MM.1S (cell line): Measurements from ENCODE around the gene SPRTN.
"Not testable (repeated sequence)": the region's sequence is repeated elsewhere in the genome, so short reads cannot be mapped to it uniquely, and the experiment has no call there.

ENCODE experiments used
- DNase-seq: peaks from one replicate; pipeline ENCODE4 v3.0.0-alpha.2; 2015
- H2AFZ ChIP-seq: fragments of 300-600 bp; sonication (generic); 2 replicates; pipeline ENCODE4 v1.6.0; 2016; ENCODE audit warnings: antibody characterized with exemption, low read length
- H3F3A ChIP-seq: fragments of 300-600 bp; sonication (generic); 2 replicates; pipeline ENCODE4 v1.6.1; 2016; ENCODE audit warnings: mild to moderate bottlenecking, antibody characterized with exemption, low read length, moderate library complexity, mixed read lengths; ENCODE audit not compliant: insufficient read depth
- H3K27ac ChIP-seq: fragments of 300-600 bp; sonication (generic); 2 replicates; pipeline ENCODE4 v1.5.1; 2016; ENCODE audit warnings: mild to moderate bottlenecking, low read length
- H3K27me3 ChIP-seq: fragments of 300-600 bp; sonication (generic); replicated peaks from 2 replicates; pipeline ENCODE4 v1.6.0; 2016; ENCODE audit warnings: low read length; ENCODE audit not compliant: insufficient read depth
- H3K36me3 ChIP-seq: fragments of 300-600 bp; sonication (generic); replicated peaks from 2 replicates; pipeline ENCODE4 v1.6.1; 2016; ENCODE audit warnings: mild to moderate bottlenecking, low read length, mixed read lengths; ENCODE audit not compliant: insufficient read depth
- H3K4me1 ChIP-seq: fragments of 300-600 bp; sonication (generic); 2 replicates; pipeline ENCODE4 v1.6.1; 2016; ENCODE audit warnings: low read length, mixed read lengths
- H3K4me2 ChIP-seq: fragments of 300-600 bp; sonication (generic); 2 replicates; pipeline ENCODE4 v1.6.0; 2016; ENCODE audit warnings: low read depth, low read length
- H3K4me3 ChIP-seq: fragments of 300-600 bp; sonication (generic); 2 replicates; pipeline ENCODE4 v1.5.1; 2016; ENCODE audit warnings: low read length, mixed read lengths
- H3K79me2 ChIP-seq: fragments of 300-600 bp; sonication (generic); 2 replicates; pipeline ENCODE4 v1.6.1; 2016; ENCODE audit warnings: mixed run types, low read length, mixed read lengths
- H3K9ac ChIP-seq: fragments of 300-600 bp; sonication (generic); 2 replicates; pipeline ENCODE4 v1.6.1; 2016; ENCODE audit warnings: low read length, mixed read lengths
- H3K9me2 ChIP-seq: fragments of 300-600 bp; sonication (generic); replicated peaks from 2 replicates; pipeline ENCODE4 v1.6.1; 2016; ENCODE audit warnings: mild to moderate bottlenecking, low read length, mixed read lengths; ENCODE audit not compliant: insufficient read depth
- H3K9me3 ChIP-seq: fragments of 300-600 bp; sonication (generic); replicated peaks from 2 replicates; pipeline ENCODE4 v1.6.1; 2016; ENCODE audit warnings: mild to moderate bottlenecking, low read length, mixed read lengths; ENCODE audit not compliant: insufficient read depth
- H4K20me1 ChIP-seq: fragments of 300-600 bp; sonication (generic); 2 replicates; pipeline ENCODE4 v1.6.1; 2016; ENCODE audit warnings: mild to moderate bottlenecking, low read length, moderate library complexity, mixed read lengths; ENCODE audit not compliant: insufficient read depth
- CTCF ChIP-seq: fragments of 300-600 bp; sonication (generic); IDR thresholded peaks from 2 replicates; pipeline ENCODE4 v1.5.1; 2016; ENCODE audit warnings: antibody characterized with exemption, low read length, mixed read lengths
- EZH2 ChIP-seq: fragments of 300-600 bp; sonication (generic); optimal IDR thresholded peaks from 2 replicates; pipeline ENCODE3; 2017; ENCODE audit warnings: low read depth, mild to moderate bottlenecking, antibody characterized with exemption, low read length, mixed read lengths
- EZH2phosphoT487 ChIP-seq: fragments of 300-600 bp; sonication (generic); IDR thresholded peaks from 2 replicates; pipeline ENCODE4 v1.6.1; 2018; ENCODE audit warnings: antibody characterized with exemption, low read length

Gene SPRTN

GRCh38 chr1:231347961-231348360 is 9.9 kb downstream of the SPRTN start:
- no peak overlapping the region for H3K4me3 ChIP-seq
- no peaks in the 10 kb centered on the region; the same call in 1 of the 2 replicates for H3K36me3 ChIP-seq
- DNase-seq: no peak
- H2AFZ ChIP-seq: no peak overlapping the region
- H3K9me2 ChIP-seq: no peaks in the 10 kb centered on the region
- H3K4me2 ChIP-seq: no peak overlapping the region
- no peak overlapping the region for H3K9ac ChIP-seq
- H3K4me1 ChIP-seq: no peaks in the 10 kb centered on the region
- no peaks in the 10 kb centered on the region for H4K20me1 ChIP-seq
- H3K27me3 ChIP-seq: no peaks in the 10 kb centered on the region
- H3K9me3 ChIP-seq: no peaks in the 10 kb centered on the region
- H3F3A ChIP-seq: no peaks in the 10 kb centered on the region
- peaks cover 14% of the 10 kb centered on the region; the same call in 1 of the 2 replicates for H3K79me2 ChIP-seq
- TF ChIP-seq CTCF: no peak
- no peak for TF ChIP-seq EZH2phosphoT487
- TF ChIP-seq EZH2: no peak
- H3K27ac ChIP-seq: no peak overlapping the region

- no peaks in the 10 kb centered on the region for H4K20me1 ChIP-seq
- TF ChIP-seq EZH2: no peak
- no peak for TF ChIP-seq EZH2phosphoT487
- H3F3A ChIP-seq: no peaks in the 10 kb centered on the region
- no peak overlapping the region for H3K9ac ChIP-seq
- H3K9me3 ChIP-seq: no peaks in the 10 kb centered on the region
- no peak overlapping the region for H3K4me3 ChIP-seq
- DNase-seq: no peak
- H3K27ac ChIP-seq: no peak overlapping the region
- no peaks in the 10 kb centered on the region for H3K27me3 ChIP-seq
- H3K9me2 ChIP-seq: no peaks in the 10 kb centered on the region
- peaks cover 12% of the 10 kb centered on the region; the same call in 1 of the 2 replicates for H3K79me2 ChIP-seq
- H3K4me1 ChIP-seq: no peaks in the 10 kb centered on the region
- no peak overlapping the region for H2AFZ ChIP-seq
- no peak overlapping the region for H3K4me2 ChIP-seq
- H3K36me3 ChIP-seq: no peaks in the 10 kb centered on the region; the same call in 1 of the 2 replicates
These were observed 10.3 kb downstream of the SPRTN start for GRCh38 chr1:231348442-231348841.

- H3F3A ChIP-seq, H2AFZ ChIP-seq, H3K9me2 ChIP-seq, H3K79me2 ChIP-seq, H3K27me3 ChIP-seq, H3K4me3 ChIP-seq, H3K9ac ChIP-seq, H4K20me1 ChIP-seq, H3K9me3 ChIP-seq, H3K4me2 ChIP-seq, DNase-seq, H3K36me3 ChIP-seq, H3K4me1 ChIP-seq, H3K27ac ChIP-seq: not testable (repeated sequence)
These were observed 10.8 kb downstream of the SPRTN start for GRCh38 chr1:231348856-231349255.

GRCh38 chr1:231351816-231352215 is 13.7 kb downstream of the SPRTN start:
- H3K4me1 ChIP-seq: no peaks in the 10 kb centered on the region
- no peaks in the 10 kb centered on the region for H4K20me1 ChIP-seq
- H3K9ac ChIP-seq: no peak overlapping the region
- no peaks in the 10 kb centered on the region; the same call in 1 of the 2 replicates for H3K36me3 ChIP-seq
- H3K4me2 ChIP-seq: no peak overlapping the region
- H3K9me3 ChIP-seq: no peaks in the 10 kb centered on the region
- no peaks in the 10 kb centered on the region for H3K9me2 ChIP-seq
- H3K27ac ChIP-seq: no peak overlapping the region
- no peak for TF ChIP-seq EZH2
- no peak for TF ChIP-seq EZH2phosphoT487
- TF ChIP-seq CTCF: no peak
- no peak overlapping the region for H3K4me3 ChIP-seq
- no peaks in the 10 kb centered on the region for H3K27me3 ChIP-seq
- no peaks in the 10 kb centered on the region for H3F3A ChIP-seq
- no peak overlapping the region for H2AFZ ChIP-seq
- no peaks in the 10 kb centered on the region for H3K79me2 ChIP-seq
- DNase-seq: no peak
